PFSK-1 (cell line): ENCODE measurements around the gene FGD3.

Experiments
- FOXP2 ChIP-seq: optimal IDR thresholded peaks from 2 replicates; pipeline ENCODE3; 2011; ENCODE audit warnings: borderline replicate concordance, control low read depth, inconsistent platforms; ENCODE audit not compliant: insufficient read depth; ENCODE audit errors: extremely low read length, extremely low read depth
- POLR2AphosphoS5 ChIP-seq: IDR thresholded peaks from 2 replicates; pipeline ENCODE4 v1.6.1; 2012; ENCODE audit warnings: low read depth, mild to moderate bottlenecking, control low read depth, low read length, moderate library complexity
- REST ChIP-seq, 2 experiments: IDR thresholded peaks; 2 replicates each; pipeline versions ENCODE4 v1.6.1 to v1.8.0; 2011 to 2012; ENCODE audit warnings: low read depth in 2 of 2, low read length in 2 of 2, control low read depth in 1 of 2, inconsistent platforms in 1 of 2, mild to moderate bottlenecking in 1 of 2, moderate library complexity in 1 of 2; ENCODE audit not compliant: insufficient read depth in 1 of 2

- TF ChIP-seq POLR2AphosphoS5 = no peak
- TF ChIP-seq FOXP2 = no peak
- no peak for TF ChIP-seq REST (IDR thresholded peaks at IDR 0.05; ENCODE audit: insufficient read depth in 1 of 2, low read depth in 2 of 2, low read length in 2 of 2)
These were observed 135.6 kb downstream of the FGD3 start for GRCh38 chr9:93082841-93083411.
